Bone marrow (tissue), 2 donors: Measurements from ENCODE around the gene WNK1.
A peak's percentile ranks its signal among the peaks of the same experiment; 100 is the strongest.
"Not testable (repeated sequence)": the region's sequence is repeated elsewhere in the genome, so short reads cannot be mapped to it uniquely, and the experiment has no call there.

Source experiments
- DNase-seq, 2 donors: peaks; one replicate each; lab custom pipeline; 2025; lab: John Stamatoyannopoulos, UW

The WNK1 gene

DNA sequence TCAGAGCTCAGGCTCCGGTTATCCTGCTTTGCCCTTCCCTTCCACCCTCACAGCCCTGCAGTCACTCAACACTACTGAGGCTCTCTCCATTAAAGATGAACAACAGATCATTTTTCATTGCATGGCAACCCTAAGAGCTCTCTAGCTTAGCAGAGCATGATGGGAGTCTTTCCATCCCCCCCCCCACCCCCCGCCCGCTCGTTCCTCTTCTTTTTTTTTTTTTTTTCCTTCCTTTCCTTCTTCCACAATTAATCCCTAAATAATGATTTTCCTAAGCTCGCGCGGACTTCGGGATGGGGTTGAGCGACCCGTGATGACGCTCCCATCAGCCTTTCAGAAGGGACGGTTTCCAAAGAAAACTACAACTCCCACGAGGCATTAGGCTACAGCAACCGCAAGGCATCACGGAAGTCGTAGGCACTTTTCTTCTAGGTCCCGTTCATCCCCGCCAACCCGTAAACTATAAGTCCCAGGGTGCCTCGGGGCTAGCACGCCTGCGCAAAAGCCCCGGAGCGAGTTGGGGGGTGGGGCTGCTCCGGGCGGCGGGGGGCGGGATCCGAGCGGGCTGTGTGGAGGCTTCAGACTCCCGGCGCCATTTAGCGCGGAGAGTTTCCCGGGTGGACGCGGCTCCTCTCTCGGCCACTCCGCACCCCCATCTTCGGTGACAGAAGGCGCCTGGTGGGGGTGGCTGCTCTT lies at the start of gene WNK1:
Gene WNK1, plus strand, starts transcription at position 581 of the 696 bp plus-strand sequence. CDS start 987 bp downstream, outside the sequence.
- peak; percentile 90 to 98 for DNase-seq

- no peak for DNase-seq
These were observed 47.7 kb upstream of the WNK1 start for GRCh38 chr12:704516-705242.

DNA sequence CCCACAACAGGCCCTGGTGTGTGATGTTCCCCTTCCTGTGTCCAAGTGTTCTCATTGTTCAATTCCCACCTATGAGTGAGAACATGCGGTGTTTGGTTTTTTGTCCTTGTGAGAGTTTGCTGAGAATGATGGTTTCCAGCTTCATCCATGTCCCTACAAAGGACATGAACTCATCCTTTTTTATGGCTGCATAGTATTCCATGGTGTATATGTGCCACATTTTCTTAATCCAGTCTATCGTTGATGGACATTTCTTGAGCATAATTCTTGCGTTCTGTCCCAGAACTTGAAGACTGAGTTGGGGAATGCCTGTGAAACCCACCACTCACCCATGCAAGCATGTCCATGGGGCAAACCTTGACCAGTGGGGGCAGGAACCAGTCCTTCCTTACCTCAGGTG lies 44.3 kb upstream of the WNK1 start:
- DNase-seq, result not testable (repeated sequence)

DNA sequence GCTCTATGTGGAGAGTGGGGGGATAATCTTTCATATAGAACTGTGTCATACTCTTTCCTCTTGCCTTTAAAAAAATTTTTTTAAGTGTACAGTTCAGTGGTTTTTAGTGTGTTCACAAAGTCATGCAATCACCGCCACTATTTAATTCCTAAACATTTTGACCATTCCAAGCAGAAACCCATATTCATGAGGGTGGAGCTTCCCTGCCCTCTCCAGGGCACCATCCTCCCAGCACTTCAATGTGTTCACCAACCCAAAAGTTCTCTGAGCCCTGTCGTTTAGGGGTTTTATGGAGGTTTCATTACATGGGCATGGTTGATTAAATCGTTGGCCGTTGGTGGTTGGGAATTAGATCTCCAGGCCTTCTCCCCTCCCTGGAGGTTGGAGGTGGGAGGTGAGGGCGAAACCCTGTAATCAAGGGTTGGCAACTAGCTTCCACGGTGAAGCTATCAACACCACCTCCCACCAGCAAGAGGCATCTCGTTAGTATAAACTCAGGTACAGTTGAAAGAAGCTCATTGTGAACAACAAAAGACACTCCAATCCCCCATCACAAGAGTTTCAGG lies 42.8 kb upstream of the WNK1 start:
- no peak for DNase-seq

- no peak for DNase-seq
These were observed 40.1 kb upstream of the WNK1 start for GRCh38 chr12:712172-712863.

DNA sequence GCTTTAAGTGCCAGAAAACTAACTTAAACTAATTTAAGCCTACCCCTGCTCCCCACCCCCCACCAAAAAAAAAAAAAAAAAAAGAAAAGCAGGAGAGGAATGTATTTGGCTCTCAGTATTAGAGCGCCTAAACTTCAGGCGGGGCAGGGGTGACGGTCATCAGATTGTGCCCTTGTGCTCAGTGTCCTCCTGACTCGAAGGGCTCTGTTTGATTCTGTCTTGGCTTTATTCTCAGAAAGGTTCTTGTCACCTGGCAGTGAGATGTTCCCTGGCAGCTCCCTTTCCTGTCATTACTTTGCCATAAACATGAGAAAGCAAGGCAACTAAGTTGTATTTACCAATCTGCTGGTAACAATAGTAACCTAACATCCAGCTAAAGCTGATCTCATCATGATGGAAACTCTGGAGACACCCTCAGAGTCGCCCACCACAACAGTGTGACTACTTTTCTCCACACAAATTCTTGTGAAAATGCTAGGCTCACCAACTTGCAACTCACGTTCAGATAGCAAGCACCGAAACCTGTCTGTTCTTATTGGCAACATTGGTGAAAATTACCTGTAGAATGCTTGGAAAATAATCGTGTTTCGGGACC lies 39.0 kb upstream of the WNK1 start:
- DNase-seq, result no peak

GRCh38 chr12:716506-716905 lies 35.9 kb upstream of the WNK1 start:
- peak in 1 of 2 donors; percentile 17 for DNase-seq

- no peak for DNase-seq
These were observed 33.6 kb upstream of the WNK1 start for GRCh38 chr12:718756-719102.

DNA sequence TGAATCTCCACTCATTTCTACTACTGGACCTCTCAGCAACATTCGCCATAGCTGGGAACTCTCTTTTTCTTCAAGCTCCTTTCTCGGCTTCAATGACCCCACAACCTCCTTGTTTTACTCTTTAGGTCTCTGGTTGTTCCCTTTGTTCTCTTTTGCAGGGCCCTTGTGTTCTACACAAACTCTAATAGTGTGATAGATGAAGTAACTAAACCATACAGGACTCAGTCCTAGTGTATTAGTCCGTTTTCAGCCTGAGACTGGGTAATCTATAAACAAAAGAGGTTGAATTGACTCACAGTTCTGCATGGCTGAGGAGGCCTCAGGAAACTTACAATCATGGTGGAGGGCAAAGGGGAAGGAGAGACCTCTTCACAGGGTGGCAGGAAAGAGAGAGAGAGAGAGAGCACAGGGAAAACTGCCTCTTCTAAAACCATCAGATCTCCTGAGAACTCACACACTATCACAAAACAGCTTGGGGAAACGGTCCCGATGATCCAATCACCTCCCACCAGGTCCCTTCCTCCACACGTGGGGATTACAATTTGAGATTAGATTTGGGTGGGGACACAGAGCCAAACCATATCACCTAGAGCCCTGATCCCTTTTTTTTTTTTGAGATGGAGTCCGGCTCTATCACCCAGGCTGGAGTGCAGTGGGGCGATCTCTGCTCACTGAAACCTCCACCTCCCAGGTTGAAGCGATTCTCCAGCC lies 32.0 kb upstream of the WNK1 start:
- DNase-seq, result no peak

GRCh38 chr12:724194-724855 lies 28.1 kb upstream of the WNK1 start:
- peak in 1 of 2 donors; percentile 28 for DNase-seq

DNA sequence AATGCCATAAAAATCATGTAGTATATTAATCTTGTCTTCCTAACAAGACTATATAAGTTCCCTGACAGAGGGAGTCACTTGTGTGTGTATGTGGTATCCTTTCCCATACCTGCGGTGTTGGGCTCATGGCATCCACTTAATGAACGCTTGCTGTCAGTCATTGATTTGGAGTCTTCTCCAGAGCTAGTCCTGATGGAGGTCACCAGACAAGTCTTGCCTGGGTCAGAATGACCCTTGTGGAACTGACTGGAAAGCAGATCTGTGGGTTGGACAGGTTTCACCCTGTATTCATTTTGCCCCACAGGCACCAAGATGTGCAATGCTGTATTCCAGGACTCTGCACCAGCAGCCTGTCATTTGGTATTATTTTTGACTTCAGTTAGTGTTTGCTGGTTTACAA lies 27.3 kb upstream of the WNK1 start:
- DNase-seq, result no peak

- DNase-seq, result no peak
These were observed 25.9 kb upstream of the WNK1 start for GRCh38 chr12:726281-727140.

DNA sequence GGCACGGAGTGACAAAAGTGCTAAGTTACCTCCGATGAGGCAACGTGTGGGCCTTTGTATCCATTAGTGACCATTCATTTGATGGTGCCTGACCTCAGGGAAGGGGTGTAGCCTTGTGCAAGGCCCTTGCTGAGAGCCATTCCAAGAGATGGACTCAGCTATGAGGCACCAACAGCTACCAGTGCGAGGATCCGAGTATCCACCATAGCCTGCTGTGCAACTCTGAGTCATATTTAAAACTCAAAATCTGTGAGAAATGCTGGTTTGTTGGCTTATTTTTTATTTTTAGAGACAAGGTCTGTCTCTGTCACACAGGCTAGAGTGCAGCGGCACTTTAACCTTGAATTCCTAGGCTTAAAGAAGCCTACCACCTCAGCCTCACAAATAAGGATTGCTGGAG lies 25.1 kb upstream of the WNK1 start:
- DNase-seq, result no peak

DNA sequence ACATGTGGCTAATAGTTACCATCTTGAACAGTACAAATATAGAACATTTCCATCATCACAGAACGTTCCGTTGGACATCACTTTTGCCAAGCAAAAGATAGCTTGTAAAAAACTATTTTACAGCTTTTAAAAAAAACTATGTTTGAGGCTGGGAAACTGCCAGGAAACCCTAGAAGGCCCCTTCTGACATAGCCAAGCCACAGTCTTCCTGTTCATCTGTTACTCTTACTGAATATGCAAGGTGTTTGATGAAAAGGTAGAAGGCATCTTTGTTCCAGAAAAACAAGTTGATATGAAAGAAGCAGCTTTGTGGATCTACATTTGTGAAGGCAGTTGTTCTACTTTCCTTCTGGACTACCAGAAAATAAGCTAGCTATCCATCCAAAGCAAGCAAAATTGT lies 23.6 kb upstream of the WNK1 start:
- peak in 1 of 2 donors; percentile 45 for DNase-seq

- DNase-seq, result no peak
These were observed 23.2 kb upstream of the WNK1 start for GRCh38 chr12:729221-729620.

DNA sequence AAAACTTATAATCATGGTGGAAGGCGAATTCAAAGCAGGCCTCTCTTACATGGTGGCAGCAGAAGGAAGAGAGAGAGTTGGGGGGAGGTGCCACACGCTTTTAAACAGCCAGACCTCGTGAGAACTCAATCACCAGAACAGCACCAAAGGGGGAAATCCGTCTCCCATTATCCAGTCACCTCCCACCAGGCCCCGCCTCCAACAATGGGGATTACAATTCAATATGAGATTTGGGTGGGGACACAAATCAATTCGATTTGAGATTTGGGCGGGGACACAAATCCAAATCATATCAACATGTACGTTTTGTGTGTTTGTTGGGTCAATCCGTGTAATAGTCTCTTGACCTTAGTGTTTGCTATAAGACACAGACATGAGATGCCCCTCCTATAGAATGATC lies 21.8 kb upstream of the WNK1 start:
- DNase-seq, result no peak

DNA sequence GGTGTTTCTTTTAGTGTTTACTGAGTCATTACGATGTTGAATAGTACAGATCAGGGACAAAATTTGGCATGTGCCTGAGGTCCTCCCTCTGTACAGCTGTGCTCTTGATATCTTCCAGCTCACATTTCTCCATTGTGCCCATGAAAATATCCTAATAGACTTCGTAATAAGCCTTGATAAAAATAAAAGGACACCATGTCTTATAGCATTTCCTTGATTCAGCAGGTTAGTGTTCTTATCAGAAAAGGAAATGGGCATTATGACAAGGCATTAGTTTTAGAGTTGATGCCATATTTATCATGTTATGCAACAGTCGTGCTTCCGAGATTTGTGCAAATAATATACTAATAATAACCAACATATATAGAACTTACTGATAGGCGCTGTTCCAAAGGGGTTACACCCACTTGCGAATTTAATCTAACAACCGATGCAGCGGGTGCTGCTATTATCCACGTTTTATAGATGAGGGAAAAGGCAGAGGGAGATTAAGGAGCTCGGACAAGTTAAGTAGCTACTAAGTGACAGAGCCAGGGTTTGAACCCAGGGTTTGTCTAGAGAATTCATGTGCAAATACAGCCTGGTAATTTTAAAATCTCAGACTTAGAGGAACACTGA lies 15.1 kb upstream of the WNK1 start:
- no peak for DNase-seq

- no peak for DNase-seq
These were observed 13.7 kb upstream of the WNK1 start for GRCh38 chr12:738712-739111.

DNA sequence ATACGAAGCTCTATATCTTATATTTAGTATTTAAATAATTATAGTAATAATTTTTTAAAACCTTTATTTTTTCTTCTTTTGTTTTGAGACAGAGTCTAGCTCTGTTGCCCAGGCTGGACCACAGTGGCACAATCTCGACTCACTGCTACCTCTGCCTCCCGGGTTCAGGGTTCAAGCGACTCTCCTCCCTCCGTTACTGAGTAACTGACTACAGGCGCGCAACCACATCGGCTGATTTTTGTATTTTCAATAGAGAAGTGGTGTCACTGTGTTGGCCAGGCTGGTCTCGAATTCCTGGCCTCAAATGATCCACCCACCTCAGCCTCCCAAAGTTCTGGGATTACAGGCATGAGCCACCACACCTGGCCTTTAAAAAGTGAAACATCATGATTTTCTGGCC lies 13.0 kb upstream of the WNK1 start:
- DNase-seq, result no peak

GRCh38 chr12:740921-741320 lies 11.5 kb upstream of the WNK1 start:
- no peak for DNase-seq
